C4-2B (cell line): ENCODE results near the gene TEFM.

ENCODE experiments used
- ZFX ChIP-seq: fragments of 450-650 bp; IDR thresholded peaks from 2 replicates; pipeline ENCODE4 v1.6.1; 2017
- TF ChIP-seq, protein P1 (sequence below): fragments of 450-650 bp; conservative IDR thresholded peaks from 2 replicates; pipeline ENCODE4 v1.5.1; 2017; ENCODE audit warnings: mild to moderate bottlenecking

DNA sequence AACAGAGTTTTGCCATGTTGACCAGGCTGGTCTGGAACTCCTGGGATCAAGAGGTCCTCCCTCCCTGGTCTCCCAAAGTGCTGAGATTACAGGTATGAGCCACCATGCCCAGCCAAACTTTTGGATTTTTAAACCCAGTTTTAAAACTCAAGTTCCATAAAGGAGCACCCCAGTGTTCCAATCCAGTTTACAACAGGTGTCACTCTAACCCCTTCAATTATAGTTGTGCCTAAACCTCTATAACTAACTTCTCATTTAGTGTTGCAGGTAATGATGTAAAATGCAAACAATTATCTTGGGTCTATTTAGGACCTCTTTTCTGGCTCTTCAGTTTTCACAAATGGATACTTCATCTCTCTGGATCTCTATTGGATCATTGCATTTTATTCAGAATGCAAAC lies 7.9 kb upstream of the TEFM start:
- TF ChIP-seq, protein P1, sequence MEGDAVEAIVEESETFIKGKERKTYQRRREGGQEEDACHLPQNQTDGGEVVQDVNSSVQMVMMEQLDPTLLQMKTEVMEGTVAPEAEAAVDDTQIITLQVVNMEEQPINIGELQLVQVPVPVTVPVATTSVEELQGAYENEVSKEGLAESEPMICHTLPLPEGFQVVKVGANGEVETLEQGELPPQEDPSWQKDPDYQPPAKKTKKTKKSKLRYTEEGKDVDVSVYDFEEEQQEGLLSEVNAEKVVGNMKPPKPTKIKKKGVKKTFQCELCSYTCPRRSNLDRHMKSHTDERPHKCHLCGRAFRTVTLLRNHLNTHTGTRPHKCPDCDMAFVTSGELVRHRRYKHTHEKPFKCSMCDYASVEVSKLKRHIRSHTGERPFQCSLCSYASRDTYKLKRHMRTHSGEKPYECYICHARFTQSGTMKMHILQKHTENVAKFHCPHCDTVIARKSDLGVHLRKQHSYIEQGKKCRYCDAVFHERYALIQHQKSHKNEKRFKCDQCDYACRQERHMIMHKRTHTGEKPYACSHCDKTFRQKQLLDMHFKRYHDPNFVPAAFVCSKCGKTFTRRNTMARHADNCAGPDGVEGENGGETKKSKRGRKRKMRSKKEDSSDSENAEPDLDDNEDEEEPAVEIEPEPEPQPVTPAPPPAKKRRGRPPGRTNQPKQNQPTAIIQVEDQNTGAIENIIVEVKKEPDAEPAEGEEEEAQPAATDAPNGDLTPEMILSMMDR = no peak
- no peak for TF ChIP-seq ZFX
